H1 (cell line): ENCODE data around the gene KIF26B. TPM values are rescaled to one million over a fixed set of nuclear protein-coding genes. Genes with fewer than 3 reads are reported as not detected.

Experiments used
- CTCF ChIA-PET: fragments of 300-600 bp; sonication (Branson Sonifier 250); formaldehyde crosslinking; loops from one replicate; lab custom pipeline; 2021; ENCODE audit not compliant: partially characterized antibody; lab: Charles Lee
- POLR2A ChIA-PET: fragments of 300-600 bp; sonication (Branson Sonifier 250); formaldehyde crosslinking; loops from one replicate; lab custom pipeline; 2021; ENCODE audit warnings: inconsistent platforms; ENCODE audit not compliant: partially characterized antibody; lab: Charles Lee
- DNase-seq, 2 experiments: peaks; one replicate each; pipeline versions ENCODE4 v3.0.0 to v3.0.0-alpha.2; 2010 to 2022; ENCODE audit warnings: low spot score in 2 of 2, low read depth in 1 of 2, mixed read lengths in 1 of 2
- FAIRE-seq: peaks from 2 replicates; lab custom pipeline; 2011; peaks lifted over from hg19 to GRCh38; lab: Jason Lieb, UNC
- H2AFZ ChIP-seq: 2 replicates; pipeline ENCODE4 v1.8.1; 2012; ENCODE audit warnings: low read length, inconsistent platforms
- H2AK5ac ChIP-seq: 2 replicates; pipeline ENCODE4 v1.6.1; 2013; ENCODE audit warnings: low read depth, low read length
- H2BK120ac ChIP-seq: replicated peaks from 2 replicates; pipeline ENCODE3; 2013; ENCODE audit warnings: low read depth, low read length, inconsistent platforms
- H2BK12ac ChIP-seq: 2 replicates; pipeline ENCODE4 v1.6.1; 2013; ENCODE audit warnings: low read depth, low read length
- H2BK15ac ChIP-seq: 2 replicates; pipeline ENCODE4 v1.6.1; 2013; ENCODE audit warnings: low read length
- H2BK20ac ChIP-seq: 2 replicates; pipeline ENCODE4 v1.6.1; 2013; ENCODE audit warnings: low read length
- H2BK5ac ChIP-seq: 2 replicates; pipeline ENCODE4 v1.6.1; 2013; ENCODE audit warnings: low read depth, low read length
- H3K14ac ChIP-seq: 2 replicates; pipeline ENCODE4 v1.6.1; 2013; ENCODE audit warnings: inconsistent platforms; ENCODE audit not compliant: insufficient read length
- H3K18ac ChIP-seq: 2 replicates; pipeline ENCODE4 v1.6.1; 2013; ENCODE audit warnings: low read length; ENCODE audit errors: extremely low read depth
- H3K23ac ChIP-seq: 2 replicates; pipeline ENCODE4 v1.6.1; 2013; ENCODE audit warnings: inconsistent platforms; ENCODE audit not compliant: insufficient read length
- H3K23me2 ChIP-seq: 2 replicates; pipeline ENCODE4 v1.6.1; 2013; ENCODE audit warnings: low read depth, low read length
- H3K27ac ChIP-seq: 2 replicates; pipeline ENCODE4 v1.6.1; 2011; ENCODE audit warnings: low read depth, low read length, inconsistent platforms
- H3K27me3 ChIP-seq, 4 experiments: replicated peaks in 1 of 4; 1 replicate in 1 of 4; 2 replicates in 3 of 4; pipeline versions ENCODE4 v1.6.1 to v1.8.1; 2011 to 2013; ENCODE audit warnings: low read length in 3 of 4, mild to moderate bottlenecking in 3 of 4, inconsistent platforms in 2 of 4, mixed read lengths in 2 of 4, moderate library complexity in 1 of 4; ENCODE audit not compliant: control insufficient read depth in 3 of 4, insufficient read depth in 3 of 4; ENCODE audit errors: extremely low read depth in 1 of 4
- H3K36me3 ChIP-seq, 4 experiments: 2 replicates each; pipeline versions ENCODE4 v1.6.1 to v1.8.1; 2011 to 2013; ENCODE audit warnings: mild to moderate bottlenecking in 4 of 4, low read length in 3 of 4, moderate library complexity in 2 of 4, control low read depth in 1 of 4, inconsistent platforms in 1 of 4; ENCODE audit not compliant: insufficient read depth in 4 of 4, control insufficient read depth in 2 of 4
- H3K4ac ChIP-seq: replicated peaks from 2 replicates; pipeline ENCODE3; 2013; ENCODE audit warnings: low read length, low read depth, mixed read lengths, inconsistent platforms; ENCODE audit not compliant: insufficient read length
- H3K4me1 ChIP-seq, 4 experiments: replicated peaks in 1 of 4; 1 replicate in 1 of 4; 2 replicates in 3 of 4; pipeline versions ENCODE4 v1.6.1 to v1.8.1; 2011 to 2013; ENCODE audit warnings: low read length in 3 of 4, inconsistent platforms in 2 of 4, mixed read lengths in 1 of 4; ENCODE audit not compliant: insufficient read depth in 4 of 4, control insufficient read depth in 3 of 4
- H3K4me2 ChIP-seq, 2 experiments: 2 replicates each; pipeline versions ENCODE4 v1.6.1 to v1.8.1; 2011 to 2013; ENCODE audit warnings: low read depth in 2 of 2, low read length in 2 of 2, control low read depth in 1 of 2, inconsistent platforms in 1 of 2, mild to moderate bottlenecking in 1 of 2; ENCODE audit not compliant: insufficient read depth in 1 of 2
- H3K4me3 ChIP-seq, 4 experiments: fragments of 200-600, 300-600 bp in 1 of 4; sonication (generic), shearing (Covaris generic), sonication (Bioruptor Twin) in 1 of 4; 2 replicates each; pipeline versions ENCODE4 v1.5.1 to v1.8.1; 2011 to 2016; ENCODE audit warnings: low read length in 4 of 4, low read depth in 3 of 4, control low read depth in 2 of 4, inconsistent platforms in 2 of 4, mild to moderate bottlenecking in 2 of 4, mixed read lengths in 1 of 4, moderate library complexity in 1 of 4; ENCODE audit not compliant: insufficient read depth in 2 of 4; ENCODE audit errors: extremely low read depth in 1 of 4
- H3K56ac ChIP-seq: replicated peaks from 2 replicates; pipeline ENCODE3; 2013; ENCODE audit warnings: low read depth, mild to moderate bottlenecking, mixed read lengths, low read length, inconsistent platforms; ENCODE audit not compliant: insufficient read length
- H3K79me1 ChIP-seq: 2 replicates; pipeline ENCODE4 v1.6.1; 2013; ENCODE audit warnings: low read depth, low read length, control low read depth
- H3K79me2 ChIP-seq, 2 experiments: 2 replicates each; pipeline versions ENCODE4 v1.6.1 to v1.8.1; 2012 to 2013; ENCODE audit warnings: low read length in 2 of 2, mild to moderate bottlenecking in 2 of 2, inconsistent platforms in 1 of 2; ENCODE audit not compliant: insufficient read depth in 2 of 2, control insufficient read depth in 1 of 2
- H3K9ac ChIP-seq, 4 experiments: replicated peaks in 1 of 4; 1 replicate in 1 of 4; 2 replicates in 3 of 4; pipeline versions ENCODE4 v1.6.1 to v1.8.1; 2011 to 2013; ENCODE audit warnings: low read depth in 3 of 4, low read length in 3 of 4, control low read depth in 2 of 4, mild to moderate bottlenecking in 2 of 4, moderate library complexity in 2 of 4, inconsistent platforms in 1 of 4; ENCODE audit errors: extremely low read depth in 1 of 4
- H3K9me3 ChIP-seq, 2 experiments: 2 replicates each; pipeline versions ENCODE4 v1.6.1 to v1.8.1; 2012 to 2013; ENCODE audit warnings: mild to moderate bottlenecking in 2 of 2, moderate library complexity in 2 of 2, control low read depth in 1 of 2, inconsistent platforms in 1 of 2, low read depth in 1 of 2, low read length in 1 of 2, mixed read lengths in 1 of 2; ENCODE audit not compliant: insufficient read depth in 2 of 2
- H4K20me1 ChIP-seq, 2 experiments: replicated peaks in 1 of 2; 2 replicates each; pipeline versions ENCODE3 to v1.8.1; 2011 to 2013; ENCODE audit warnings: inconsistent platforms in 2 of 2, low read length in 2 of 2, mild to moderate bottlenecking in 1 of 2; ENCODE audit not compliant: insufficient read depth in 2 of 2, control insufficient read depth in 1 of 2
- H4K5ac ChIP-seq: 2 replicates; pipeline ENCODE4 v1.6.1; 2013; ENCODE audit warnings: low read length, low read depth, mixed read lengths, inconsistent platforms; ENCODE audit not compliant: insufficient read length
- H4K8ac ChIP-seq: 2 replicates; pipeline ENCODE4 v1.8.0; 2013; ENCODE audit warnings: mild to moderate bottlenecking, moderate library complexity, low read length, inconsistent platforms; ENCODE audit not compliant: insufficient read depth; ENCODE audit errors: extremely low read depth
- H4K91ac ChIP-seq: replicated peaks from 2 replicates; pipeline ENCODE3; 2013; ENCODE audit warnings: low read length, mixed read lengths, inconsistent platforms; ENCODE audit not compliant: insufficient read length
- BRCA1 ChIP-seq: IDR thresholded peaks from 2 replicates; pipeline ENCODE4 v1.6.1; 2012; ENCODE audit warnings: low read depth, low read length, improper control_type of control experiment
- KDM4A ChIP-seq: IDR thresholded peaks from one replicate; pipeline ENCODE4 v1.7.1; 2012; ENCODE audit warnings: low read depth, mild to moderate bottlenecking, moderate library complexity, low read length, inconsistent platforms; ENCODE audit not compliant: severe bottlenecking
- RAD21 ChIP-seq, 2 experiments: IDR thresholded peaks in 1 of 2; conservative IDR thresholded peaks in 1 of 2; 2 replicates each; pipeline ENCODE4 v1.6.1; 2011; ENCODE audit warnings: low read depth in 2 of 2, low read length in 2 of 2, improper control_type of control experiment in 1 of 2, inconsistent platforms in 1 of 2, mild to moderate bottlenecking in 1 of 2, moderate library complexity in 1 of 2
- SIN3A ChIP-seq, 2 experiments: IDR thresholded peaks in 1 of 2; conservative IDR thresholded peaks in 1 of 2; 2 replicates each; pipeline ENCODE4 v1.6.1; 2011 to 2012; ENCODE audit warnings: low read length in 2 of 2, improper control_type of control experiment in 1 of 2, low read depth in 1 of 2, mild to moderate bottlenecking in 1 of 2
- TAF1 ChIP-seq: IDR thresholded peaks from 2 replicates; pipeline ENCODE4 v1.6.1; 2011; ENCODE audit warnings: mild to moderate bottlenecking, low read depth, low read length
- WGBS, 2 experiments: shearing (Covaris generic) in 1 of 2; methylation state at CpG; one replicate each; pipeline versions ENCODE4 v1.1.6 to v1.1.7; 2013 to 2015; ENCODE audit warnings: low lambda C conversion rate in 2 of 2, mixed read lengths in 2 of 2, inconsistent platforms in 1 of 2, low coverage in 1 of 2, missing lambda C conversion rate in 1 of 2; ENCODE audit not compliant: insufficient replicate concordance in 2 of 2, insufficient coverage in 1 of 2, insufficient read length in 1 of 2; ENCODE audit errors: extremely low coverage in 1 of 2, missing lambda C conversion rate in 1 of 2; 5-methylcytosine and 5-hydroxymethylcytosine counted together
- polyA plus RNA-seq, 7 experiments: library from polyadenylated mRNA; depleted of rRNA in 3 of 7; stranded (reverse) in 5 of 7; unstranded in 2 of 7; fragments of >200 nt in 5 of 7; fragments of 200-250 nt in 2 of 7; gene quantifications; 1 replicate in 5 of 7; 2 replicates in 1 of 7; 4 replicates in 1 of 7; pipeline versions ENCODE4 v1.2.1 to v1.2.3, GENCODE V29; 2011 to 2013; ENCODE audit warnings: missing spikeins in 2 of 7, mixed read lengths in 2 of 7
- total RNA-seq: library from RNA; stranded (reverse); fragmentation: NEBNext Ultra II Directional; extraction: Animal tissue kit (Norgen Biotek cat#: 25700); gene quantifications from 2 replicates; pipeline ENCODE4 v1.2.1, GENCODE V29; 2021
- TF ChIP-seq, protein P1 (sequence below): IDR thresholded peaks from 2 replicates; pipeline ENCODE4 v1.6.1; 2012; ENCODE audit warnings: inconsistent platforms
- TF ChIP-seq, protein P2 (sequence below): IDR thresholded peaks from 2 replicates; pipeline ENCODE4 v1.6.1; 2012; ENCODE audit warnings: inconsistent platforms

Gene KIF26B
- total and polyA plus RNA-seq, 2 of the 8 experiments (the other 6 are each of a cell fraction or from before 2014, with no cell fraction given), result 0.06 to 0.28 TPM

DNA sequence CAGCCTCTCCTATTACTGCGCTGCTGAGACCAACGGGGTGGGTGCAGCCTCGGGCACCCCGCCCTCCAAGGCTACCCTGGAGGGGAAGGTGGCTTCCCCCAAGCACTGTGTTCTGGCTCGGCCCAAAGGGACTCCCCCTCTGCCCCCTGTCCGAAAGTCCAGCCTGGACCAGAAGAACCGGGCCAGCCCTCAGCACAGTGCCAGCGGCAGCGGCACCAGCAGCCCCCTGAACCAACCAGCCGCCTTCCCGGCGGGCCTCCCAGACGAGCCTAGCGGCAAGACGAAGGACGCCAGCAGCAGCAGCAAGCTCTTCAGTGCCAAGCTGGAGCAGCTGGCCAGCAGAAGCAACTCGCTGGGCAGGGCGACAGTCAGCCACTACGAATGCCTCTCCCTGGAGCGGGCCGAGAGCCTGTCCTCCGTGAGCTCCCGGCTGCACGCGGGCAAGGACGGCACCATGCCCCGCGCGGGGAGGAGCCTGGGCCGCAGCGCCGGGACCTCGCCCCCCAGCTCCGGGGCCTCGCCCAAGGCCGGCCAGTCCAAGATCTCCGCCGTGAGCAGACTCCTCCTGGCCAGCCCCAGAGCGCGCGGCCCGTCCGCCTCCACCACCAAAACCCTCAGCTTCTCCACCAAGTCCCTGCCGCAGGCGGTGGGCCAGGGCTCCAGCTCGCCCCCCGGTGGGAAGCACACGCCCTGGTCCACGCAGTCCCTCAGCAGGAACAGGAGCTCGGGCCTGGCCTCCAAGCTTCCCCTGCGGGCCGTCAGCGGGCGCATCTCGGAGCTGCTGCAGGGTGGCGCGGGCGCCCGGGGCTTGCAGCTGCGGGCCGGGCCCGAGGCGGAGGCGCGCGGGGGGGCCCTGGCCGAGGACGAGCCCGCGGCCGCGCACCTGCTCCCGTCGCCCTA lies 533.1 kb downstream of the KIF26B start:
- 0 out of 2 replicates have a peak overlapping the region, but pooled peaks have one; percentile 85 for H2AFZ ChIP-seq
- peak overlapping the region; percentile 91 for H4K8ac ChIP-seq
- no peak overlapping the region for H3K9ac ChIP-seq
- H2BK15ac ChIP-seq, result peak overlapping the region; percentile 8; the same call in 1 of the 2 replicates
- no peak overlapping the region for H2BK120ac ChIP-seq
- CTCF ChIA-PET, result interaction anchor here (0.5 to 1.7 kb wide), 16 partner anchors 9 to 547 kb away, joined by 3 to 5 read pairs (median 3); no protein-coding TSS in a partner anchor
- H3K14ac ChIP-seq, result no peak overlapping the region
- peak overlapping the region; percentile 57 to 79 for H3K4me2 ChIP-seq
- H3K18ac ChIP-seq, result no peak overlapping the region; the same call in 1 of the 2 replicates
- no peaks in the 10 kb centered on the region for H4K20me1 ChIP-seq
- no peaks in the 10 kb centered on the region for H3K9me3 ChIP-seq
- H2AK5ac ChIP-seq, result no peak overlapping the region
- H3K79me1 ChIP-seq, result no peaks in the 10 kb centered on the region
- H2BK20ac ChIP-seq, result no peak overlapping the region
- no peak overlapping the region for H4K91ac ChIP-seq
- POLR2A ChIA-PET, result no interaction called here
- H3K56ac ChIP-seq, result no peak overlapping the region
- DNase-seq (peak in 1 of 2 experiments; percentile 72), FAIRE-seq (no peak)
- no peak overlapping the region for H2BK12ac ChIP-seq
- H4K5ac ChIP-seq, result no peak overlapping the region
- H3K4me3 ChIP-seq, result peak overlapping the region; percentile 2 to 56 (median 28); a peak in 7 of 8 replicates
- peaks cover 0 to 23% (median 11%) of the 10 kb centered on the region in 4 experiments; a peak in 6 of 7 replicates for H3K27me3 ChIP-seq
- no peak overlapping the region for H3K27ac ChIP-seq
- 43% methylated on average over 64 of the region's 74 CpGs; no CpG with 5 or more reads in 1 of the 2 experiments for WGBS, 2 experiments
- H3K36me3 ChIP-seq, result no peaks in the 10 kb centered on the region
- H3K23ac ChIP-seq, result no peak overlapping the region
- no peak overlapping the region for H3K4ac ChIP-seq
- no peaks in the 10 kb centered on the region; a peak in 1 of 7 replicates for H3K4me1 ChIP-seq
- no peak overlapping the region for H2BK5ac ChIP-seq
- H3K23me2 ChIP-seq, result peaks cover 2% of the 10 kb centered on the region; the same call in 1 of the 2 replicates
- no peaks in the 10 kb centered on the region for H3K79me2 ChIP-seq
- TF ChIP-seq BRCA1 (no peak), SIN3A (conservative IDR thresholded peaks at IDR 0.05 in 1 of 2, IDR thresholded peaks at IDR 0.05 in 1 of 2; ENCODE audit: low read depth in 1 of 2, low read length in 2 of 2) (no peak), TAF1 (0 out of 2 replicates have a peak, but pooled peaks have one; percentile 16), KDM4A (peak; percentile 71), RAD21 (IDR thresholded peaks at IDR 0.05 in 1 of 2, conservative IDR thresholded peaks at IDR 0.05 in 1 of 2; ENCODE audit: low read depth in 2 of 2, low read length in 2 of 2) (peak; percentile 42 to 58; a peak in 3 of 4 replicates)
- TF ChIP-seq, protein P1, sequence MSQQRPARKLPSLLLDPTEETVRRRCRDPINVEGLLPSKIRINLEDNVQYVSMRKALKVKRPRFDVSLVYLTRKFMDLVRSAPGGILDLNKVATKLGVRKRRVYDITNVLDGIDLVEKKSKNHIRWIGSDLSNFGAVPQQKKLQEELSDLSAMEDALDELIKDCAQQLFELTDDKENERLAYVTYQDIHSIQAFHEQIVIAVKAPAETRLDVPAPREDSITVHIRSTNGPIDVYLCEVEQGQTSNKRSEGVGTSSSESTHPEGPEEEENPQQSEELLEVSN, result peak; percentile 34; the same call in 1 of the 2 replicates
- TF ChIP-seq, protein P2, sequence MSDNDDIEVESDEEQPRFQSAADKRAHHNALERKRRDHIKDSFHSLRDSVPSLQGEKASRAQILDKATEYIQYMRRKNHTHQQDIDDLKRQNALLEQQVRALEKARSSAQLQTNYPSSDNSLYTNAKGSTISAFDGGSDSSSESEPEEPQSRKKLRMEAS, result peak; percentile 66
